ENCODE results near the gene ZNF580. TPM values are rescaled to one million over a fixed set of nuclear protein-coding genes. Genes with fewer than 3 reads are reported as not detected.

The ZNF580 gene
- total and polyA plus RNA-seq, 2 of the 8 experiments (the other 6 are each of a cell fraction or from before 2014, with no cell fraction given), result 12.0 to 24.6 TPM

DNA sequence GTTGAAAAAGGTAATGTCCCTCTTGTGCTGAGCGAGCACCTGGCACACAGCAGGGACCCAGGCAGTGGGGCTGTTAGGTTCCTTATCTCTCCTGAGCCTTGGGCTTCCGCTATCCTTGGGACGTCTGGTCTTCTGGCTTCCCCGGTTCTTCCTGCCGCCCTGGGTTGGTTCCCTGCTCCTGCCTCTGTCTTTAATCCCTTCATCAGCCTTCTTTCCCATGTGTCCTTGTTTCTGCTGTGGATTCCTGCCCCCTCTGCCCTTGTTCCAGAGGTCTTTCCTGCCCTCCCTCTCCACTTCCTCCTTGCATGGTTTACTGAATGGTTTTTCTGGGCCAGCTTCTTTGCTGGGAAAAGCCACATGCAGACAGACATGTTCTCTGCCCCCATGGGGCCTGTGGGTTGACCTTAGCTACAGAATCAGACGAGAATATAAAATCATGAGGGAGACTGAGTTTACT, 36.8 kb downstream of the ZNF580 start:
- Histone ChIP-seq H3K9ac (replicated peaks in 1 of 4; ENCODE audit: extremely low read depth in 1 of 4, low read depth in 3 of 4, low read length in 3 of 4) (no peak overlapping the region), H2BK20ac (ENCODE audit: low read length) (no peak overlapping the region), H3K79me1 (ENCODE audit: low read depth, low read length) (peaks cover 23% of the 10 kb centered on the region), H4K5ac (ENCODE audit: insufficient read length, low read depth, low read length) (no peak overlapping the region), H3K27ac (ENCODE audit: low read depth, low read length) (no peak overlapping the region), H3K4me1 (replicated peaks in 1 of 4; ENCODE audit: control insufficient read depth in 3 of 4, insufficient read depth in 4 of 4, low read length in 3 of 4) (peaks cover 0 to 6% (median 3%) of the 10 kb centered on the region in 4 experiments; a peak in 3 of 7 replicates), H3K4me2 (ENCODE audit: insufficient read depth in 1 of 2, low read depth in 2 of 2, low read length in 2 of 2) (no peak overlapping the region; a peak in 1 of 4 replicates), H2BK5ac (ENCODE audit: low read depth, low read length) (no peak overlapping the region), H3K36me3 (ENCODE audit: control insufficient read depth in 2 of 4, insufficient read depth in 4 of 4, low read length in 3 of 4) (peaks cover 7 to 24% (median 20%) of the 10 kb centered on the region in 4 experiments; a peak in 7 of 8 replicates), H2AK5ac (ENCODE audit: low read depth, low read length) (no peak overlapping the region), H2BK12ac (ENCODE audit: low read depth, low read length) (no peak overlapping the region), H2BK15ac (ENCODE audit: low read length) (no peak overlapping the region), H4K91ac (replicated peaks; ENCODE audit: insufficient read length, low read length) (no peak overlapping the region), H4K8ac (ENCODE audit: extremely low read depth, insufficient read depth, low read length) (no peak overlapping the region), H3K27me3 (replicated peaks in 1 of 4; ENCODE audit: control insufficient read depth in 3 of 4, extremely low read depth in 1 of 4, insufficient read depth in 3 of 4, low read length in 3 of 4) (no peaks in the 10 kb centered on the region), H2BK120ac (replicated peaks; ENCODE audit: low read depth, low read length) (no peak overlapping the region), H3K79me2 (ENCODE audit: control insufficient read depth in 1 of 2, insufficient read depth in 2 of 2, low read length in 2 of 2) (peaks cover 21 to 68% of the 10 kb centered on the region in 2 experiments), H3K4me3 (ENCODE audit: extremely low read depth in 1 of 4, insufficient read depth in 2 of 4, low read depth in 3 of 4, low read length in 4 of 4) (no peak overlapping the region), H3K23ac (ENCODE audit: insufficient read length) (no peak overlapping the region), H4K20me1 (replicated peaks in 1 of 2; ENCODE audit: control insufficient read depth in 1 of 2, insufficient read depth in 2 of 2, low read length in 2 of 2) (peaks cover 11 to 29% of the 10 kb centered on the region in 2 experiments), H3K4ac (replicated peaks; ENCODE audit: insufficient read length, low read depth, low read length) (no peak overlapping the region), H2AFZ (ENCODE audit: low read length) (no peak overlapping the region), H3K56ac (replicated peaks; ENCODE audit: insufficient read length, low read depth, low read length) (no peak overlapping the region), H3K9me3 (ENCODE audit: insufficient read depth in 2 of 2, low read depth in 1 of 2, low read length in 1 of 2) (no peaks in the 10 kb centered on the region), H3K23me2 (ENCODE audit: low read depth, low read length) (peaks cover 5% of the 10 kb centered on the region; the same call in 1 of the 2 replicates), H3K14ac (ENCODE audit: insufficient read length) (no peak overlapping the region), H3K18ac (ENCODE audit: extremely low read depth, low read length) (no peak overlapping the region)
- TF ChIP-seq KDM4A (IDR thresholded peaks at IDR 0.05; ENCODE audit: low read depth, low read length, severe bottlenecking), result no peak
- TF ChIP-seq POLR2A (IDR thresholded peaks at IDR 0.05; ENCODE audit: control extremely low read depth in 1 of 2, low read depth in 2 of 2, low read length in 2 of 2), result 0 out of 3 replicates have a peak, but pooled peaks of 1 of the 2 experiments have one; percentile 3
- no peak for DNase-seq (ENCODE audit: low read depth in 1 of 2, low spot score in 2 of 2)
- no peak for FAIRE-seq
- WGBS, 2 experiments (ENCODE audit: extremely low coverage in 1 of 2, insufficient coverage in 1 of 2, insufficient read length in 1 of 2, insufficient replicate concordance in 2 of 2, low coverage in 1 of 2, low lambda C conversion rate in 2 of 2, missing lambda C conversion rate in 1 of 2), result 94% methylated on average over 6 of the region's 6 CpGs; no CpG with 5 or more reads in 1 of the 2 experiments
- POLR2A ChIA-PET (ENCODE audit: partially characterized antibody), result interaction anchor here (1.8 kb wide), 1 partner anchor 10 kb away, joined by 4 read pairs; no protein-coding TSS in a partner anchor
- CTCF ChIA-PET (ENCODE audit: partially characterized antibody), result no interaction called here

Data from H1 (cell line).